IMR-90 (cell line): ENCODE results near the gene ZNF469. TPM values are rescaled to one million over a fixed set of nuclear protein-coding genes. Genes with fewer than 3 reads are reported as not detected.

Experiments
- ATAC-seq: fragments of 200-7000 bp; cut with Tn5 transposase; 2 replicates; pipeline ENCODE4 v1.9.1; 2020; ENCODE audit warnings: low read depth, mild to moderate bottlenecking, moderate library complexity
- BruUV-seq: library from RNA; stranded (reverse); fragments of 400-500 nt; replicated peaks from 2 replicates; lab custom pipeline; 2021; lab: Mats Ljungman, UMichigan
- CTCF ChIA-PET: fragments of 300-600 bp; formaldehyde crosslinking; extraction: SDS; loops from one replicate; lab custom pipeline; 2021; ENCODE audit warnings: antibody characterized with exemption; lab: Yijun Ruan, JAX
- POLR2A ChIA-PET: fragments of 300-600 bp; sonication (Branson Sonifier 250); formaldehyde crosslinking; loops from one replicate; lab custom pipeline; 2022; ENCODE audit warnings: antibody characterized with exemption; ENCODE audit not compliant: unreplicated experiment; lab: Charles Lee
- DNase-seq: peaks from one replicate; pipeline ENCODE4 v3.0.0; 2013
- H2AFZ ChIP-seq: replicated peaks from 2 replicates; pipeline ENCODE3; 2013; ENCODE audit warnings: low read length, mild to moderate bottlenecking; ENCODE audit not compliant: poor library complexity
- H2AK5ac ChIP-seq: 2 replicates; pipeline ENCODE4 v1.6.1; 2013; ENCODE audit warnings: low read depth, low read length, inconsistent platforms
- H2AK9ac ChIP-seq: replicated peaks from 2 replicates; pipeline ENCODE3; 2013; ENCODE audit warnings: mild to moderate bottlenecking, low read depth, low read length, moderate library complexity; ENCODE audit not compliant: poor library complexity
- H2BK120ac ChIP-seq: 2 replicates; pipeline ENCODE4 v1.6.1; 2013; ENCODE audit warnings: low read depth, low read length, inconsistent platforms
- H2BK15ac ChIP-seq: 3 replicates; pipeline ENCODE4 v1.6.1; 2013; ENCODE audit warnings: low read depth, low read length, inconsistent platforms
- H2BK20ac ChIP-seq: 2 replicates; pipeline ENCODE4 v1.6.1; 2013; ENCODE audit warnings: low read depth, mild to moderate bottlenecking, inconsistent platforms, low read length, moderate library complexity
- H2BK5ac ChIP-seq: 2 replicates; pipeline ENCODE4 v1.6.1; 2013; ENCODE audit warnings: mild to moderate bottlenecking, low read depth, low read length, inconsistent platforms; ENCODE audit not compliant: poor library complexity, severe bottlenecking
- H3K14ac ChIP-seq: replicated peaks from 2 replicates; pipeline ENCODE4 v1.6.1; 2013; ENCODE audit warnings: low read depth, low read length, inconsistent platforms
- H3K18ac ChIP-seq: 2 replicates; pipeline ENCODE4 v1.6.1; 2013; ENCODE audit warnings: low read depth, low read length, control low read depth
- H3K23ac ChIP-seq: 2 replicates; pipeline ENCODE4 v1.6.1; 2013; ENCODE audit warnings: low read depth, low read length, inconsistent platforms
- H3K27ac ChIP-seq: 2 replicates; pipeline ENCODE4 v1.5.1; 2013; ENCODE audit warnings: mild to moderate bottlenecking, control low read depth, low read length; ENCODE audit not compliant: insufficient read depth
- H3K27me3 ChIP-seq: 2 replicates; pipeline ENCODE4 v1.6.1; 2013; ENCODE audit warnings: low read length; ENCODE audit not compliant: control insufficient read depth, insufficient read depth
- H3K36me3 ChIP-seq: 2 replicates; pipeline ENCODE4 v1.6.1; 2013; ENCODE audit warnings: low read length, mixed read lengths; ENCODE audit not compliant: control insufficient read depth, insufficient read depth
- H3K4ac ChIP-seq: 2 replicates; pipeline ENCODE4 v1.6.1; 2013; ENCODE audit warnings: low read depth, low read length, inconsistent platforms
- H3K4me1 ChIP-seq: 2 replicates; pipeline ENCODE4 v1.6.1; 2013; ENCODE audit warnings: low read length, mixed read lengths; ENCODE audit not compliant: control insufficient read depth, insufficient read depth
- H3K4me2 ChIP-seq: 2 replicates; pipeline ENCODE4 v1.6.1; 2013; ENCODE audit warnings: low read depth, mild to moderate bottlenecking, control low read depth, low read length, moderate library complexity
- H3K4me3 ChIP-seq: 2 replicates; pipeline ENCODE4 v1.5.1; 2013; ENCODE audit warnings: low read depth, mild to moderate bottlenecking, control low read depth, low read length, moderate library complexity; ENCODE audit not compliant: insufficient read depth
- H3K56ac ChIP-seq: 2 replicates; pipeline ENCODE4 v1.6.1; 2013; ENCODE audit warnings: low read length, inconsistent platforms; ENCODE audit not compliant: insufficient read depth; ENCODE audit errors: extremely low read depth
- H3K79me1 ChIP-seq, 2 experiments: 2 replicates each; pipeline ENCODE4 v1.6.1; 2013; ENCODE audit warnings: low read length in 2 of 2, inconsistent platforms in 1 of 2, low read depth in 1 of 2
- H3K9ac ChIP-seq: 2 replicates; pipeline ENCODE4 v1.6.1; 2013; ENCODE audit warnings: low read depth, low read length, control low read depth
- H3K9me1 ChIP-seq: 2 replicates; pipeline ENCODE4 v1.6.1; 2013; ENCODE audit warnings: low read length, inconsistent platforms; ENCODE audit not compliant: insufficient read depth
- H3K9me3 ChIP-seq: 2 replicates; pipeline ENCODE4 v1.6.1; 2013; ENCODE audit warnings: low read length; ENCODE audit not compliant: control insufficient read depth, insufficient read depth
- H4K20me1 ChIP-seq: 2 replicates; pipeline ENCODE4 v1.6.1; 2013; ENCODE audit warnings: low read length, inconsistent platforms; ENCODE audit not compliant: insufficient read depth
- H4K5ac ChIP-seq: 2 replicates; pipeline ENCODE4 v1.6.1; 2013; ENCODE audit warnings: mild to moderate bottlenecking, low read depth, low read length, control low read depth
- H4K8ac ChIP-seq, 2 experiments: 2 replicates each; pipeline ENCODE4 v1.6.1; 2013; ENCODE audit warnings: low read depth in 2 of 2, low read length in 2 of 2, control low read depth in 1 of 2, inconsistent platforms in 1 of 2
- H4K91ac ChIP-seq: 2 replicates; pipeline ENCODE4 v1.6.1; 2013; ENCODE audit warnings: low read depth, low read length, inconsistent platforms; ENCODE audit not compliant: insufficient read depth
- BHLHE40 ChIP-seq: fragments of 150-350 bp; IDR thresholded peaks from 2 replicates; pipeline ENCODE4 v1.6.1; 2016; ENCODE audit warnings: mild to moderate bottlenecking, low read depth, low read length
- CEBPB ChIP-seq: IDR thresholded peaks from 2 replicates; pipeline ENCODE4 v1.6.1; 2012; ENCODE audit warnings: low read depth, low read length, improper control_type of control experiment
- FOS ChIP-seq: fragments of 150-350 bp; IDR thresholded peaks from 2 replicates; pipeline ENCODE4 v1.6.1; 2016; ENCODE audit warnings: low read depth, low read length
- MAFK ChIP-seq: IDR thresholded peaks from 2 replicates; pipeline ENCODE4 v1.6.1; 2012; ENCODE audit warnings: low read depth, low read length, improper control_type of control experiment
- POLR2A ChIP-seq: IDR thresholded peaks from 2 replicates; pipeline ENCODE4 v1.6.1; 2012; ENCODE audit warnings: mild to moderate bottlenecking, low read depth, low read length
- RAD21 ChIP-seq: IDR thresholded peaks from 2 replicates; pipeline ENCODE4 v1.6.1; 2012; ENCODE audit warnings: low read length, improper control_type of control experiment
- RCOR1 ChIP-seq: IDR thresholded peaks from 2 replicates; pipeline ENCODE4 v1.6.1; 2012; ENCODE audit warnings: mild to moderate bottlenecking, low read length, improper control_type of control experiment; ENCODE audit not compliant: insufficient replicate concordance
- RFX5 ChIP-seq: IDR thresholded peaks from 2 replicates; pipeline ENCODE4 v1.8.0; 2012; ENCODE audit warnings: low read depth, mild to moderate bottlenecking, low read length, moderate library complexity
- SMC3 ChIP-seq: fragments of 150-350 bp; IDR thresholded peaks from 2 replicates; pipeline ENCODE4 v1.6.1; 2016; ENCODE audit warnings: low read depth, mild to moderate bottlenecking, antibody characterized with exemption, low read length, moderate library complexity
- whole genome bisulfite sequencing, 2 experiments: methylation state at CpG; one replicate each; pipeline versions ENCODE4 v1.1.5 to v1.1.7; 2013; ENCODE audit warnings: missing lambda C conversion rate in 2 of 2; ENCODE audit not compliant: insufficient read length in 1 of 2; ENCODE audit errors: extremely low coverage in 2 of 2; 5-methylcytosine and 5-hydroxymethylcytosine counted together
- dilution Hi-C: fragments of 300-500 bp; cut with HindIII; formaldehyde crosslinking; loops from one replicate; pipeline ENCODE4 v1.14.3; 2018; ENCODE audit warnings: low sequenced_read_pairs; ENCODE audit not compliant: unreplicated experiment
- in situ Hi-C: fragments of 300-500 bp; cut with MboI; formaldehyde crosslinking; loops from 3 replicates; pipeline ENCODE4 v1.14.3; 2019; ENCODE audit warnings: low sequenced_read_pairs, inconsistent platforms, mixed read lengths
- intact Hi-C: fragments of 100-400 bp; cut with micrococcal nuclease; formaldehyde crosslinking; loops from 2 replicates; pipeline ENCODE4 v1.10.0; 2022
- polyA plus RNA-seq, 3 experiments: library from polyadenylated mRNA; depleted of rRNA; stranded (reverse); fragments of >200 nt; gene quantifications; 2 replicates each; pipeline ENCODE4 v1.2.3, GENCODE V29; 2012; ENCODE audit warnings: low replicate concordance in 1 of 3
- total RNA-seq: library from RNA; depleted of rRNA; stranded (reverse); fragments of >200 nt; gene quantifications from 2 replicates; pipeline ENCODE4 v1.2.3, GENCODE V29; 2012
- TF ChIP-seq, protein P1 (sequence below): fragments of 150-350 bp; IDR thresholded peaks from 2 replicates; pipeline ENCODE4 v1.6.1; 2017; ENCODE audit warnings: mild to moderate bottlenecking, antibody characterized with exemption, low read length, low read depth
- TF ChIP-seq, protein P2 (sequence below): fragments of 150-350 bp; IDR thresholded peaks from 2 replicates; pipeline ENCODE4 v1.6.1; 2016; ENCODE audit warnings: low read depth, mild to moderate bottlenecking, low read length, moderate library complexity, borderline replicate concordance

ZNF469 gene
- total and polyA plus RNA-seq, 2 of the 4 experiments (the other 2 are of a cell fraction): 1.1 to 13.3 TPM

- CTCF ChIA-PET: no interaction called here
- no peaks in the 10 kb centered on the region; the same call in none of the 2 replicates for H3K4me1 ChIP-seq
- no peak overlapping the region for H3K4me3 ChIP-seq
- POLR2A ChIA-PET: no interaction called here
- no TSS peak for BruUV-seq
- no peak overlapping the region for H4K5ac ChIP-seq
- H2BK15ac ChIP-seq: no peak overlapping the region
- H2BK20ac ChIP-seq: no peak overlapping the region
- TF ChIP-seq, protein P1, sequence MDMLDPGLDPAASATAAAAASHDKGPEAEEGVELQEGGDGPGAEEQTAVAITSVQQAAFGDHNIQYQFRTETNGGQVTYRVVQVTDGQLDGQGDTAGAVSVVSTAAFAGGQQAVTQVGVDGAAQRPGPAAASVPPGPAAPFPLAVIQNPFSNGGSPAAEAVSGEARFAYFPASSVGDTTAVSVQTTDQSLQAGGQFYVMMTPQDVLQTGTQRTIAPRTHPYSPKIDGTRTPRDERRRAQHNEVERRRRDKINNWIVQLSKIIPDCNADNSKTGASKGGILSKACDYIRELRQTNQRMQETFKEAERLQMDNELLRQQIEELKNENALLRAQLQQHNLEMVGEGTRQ: no peak
- TF ChIP-seq SMC3 (no peak), RAD21 (no peak), RFX5 (no peak), MAFK (no peak), CEBPB (no peak), BHLHE40 (no peak), FOS (no peak), RCOR1 (no peak), POLR2A (no peak)
- TF ChIP-seq, protein P2, sequence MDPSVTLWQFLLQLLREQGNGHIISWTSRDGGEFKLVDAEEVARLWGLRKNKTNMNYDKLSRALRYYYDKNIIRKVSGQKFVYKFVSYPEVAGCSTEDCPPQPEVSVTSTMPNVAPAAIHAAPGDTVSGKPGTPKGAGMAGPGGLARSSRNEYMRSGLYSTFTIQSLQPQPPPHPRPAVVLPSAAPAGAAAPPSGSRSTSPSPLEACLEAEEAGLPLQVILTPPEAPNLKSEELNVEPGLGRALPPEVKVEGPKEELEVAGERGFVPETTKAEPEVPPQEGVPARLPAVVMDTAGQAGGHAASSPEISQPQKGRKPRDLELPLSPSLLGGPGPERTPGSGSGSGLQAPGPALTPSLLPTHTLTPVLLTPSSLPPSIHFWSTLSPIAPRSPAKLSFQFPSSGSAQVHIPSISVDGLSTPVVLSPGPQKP: no peak
- no peak overlapping the region for H2AK9ac ChIP-seq
- H3K79me1 ChIP-seq: peaks cover 13 to 54% of the 10 kb centered on the region in 2 experiments
- no peak for DNase-seq
- H3K9ac ChIP-seq: no peak overlapping the region
- H3K9me1 ChIP-seq: peaks cover 15% of the 10 kb centered on the region
- no peak overlapping the region for H3K18ac ChIP-seq
- no peak overlapping the region for H2AFZ ChIP-seq
- H3K27ac ChIP-seq: no peak overlapping the region
- H2BK5ac ChIP-seq: no peak overlapping the region
- H3K14ac ChIP-seq: no peak overlapping the region
- 89% methylated on average over 8 of the region's 13 CpGs; no CpG with 5 or more reads in 1 of the 2 experiments for WGBS, 2 experiments
- H3K56ac ChIP-seq: no peak overlapping the region
- peaks cover 58% of the 10 kb centered on the region for H3K36me3 ChIP-seq
- H4K20me1 ChIP-seq: peaks cover 61% of the 10 kb centered on the region
- dilution Hi-C loops (no loop called here), in situ Hi-C loops (no loop called here), intact Hi-C loops (no loop called here)
- no peak overlapping the region for H3K4ac ChIP-seq
- H3K4me2 ChIP-seq: no peak overlapping the region
- H4K8ac ChIP-seq: no peak overlapping the region
- H2AK5ac ChIP-seq: no peak overlapping the region
- ATAC-seq: no peak
- no peak overlapping the region for H3K23ac ChIP-seq
- no peaks in the 10 kb centered on the region for H3K27me3 ChIP-seq
- no peak overlapping the region for H2BK120ac ChIP-seq
- no peak overlapping the region for H4K91ac ChIP-seq
- no peaks in the 10 kb centered on the region for H3K9me3 ChIP-seq
Observed at GRCh38 chr16:88426018-88426417, 43.3 kb downstream of the ZNF469 start.
